ENCODE results near the gene PPFIBP2. TPM values are rescaled to one million over a fixed set of nuclear protein-coding genes. Genes with fewer than 3 reads are reported as not detected.

The PPFIBP2 gene
- polyA plus RNA-seq, 2 donors = 27.4 to 32.1 TPM

GRCh38 chr11:7612056-7612660, 98.4 kb downstream of the PPFIBP2 start:
- Histone ChIP-seq H3K4me1 (ENCODE audit: control insufficient read depth in 2 of 2, insufficient read depth in 2 of 2, low read length in 1 of 2) (peaks cover 0 to 7% of the 10 kb centered on the region in 2 donors), H3K4me3 (ENCODE audit: low read depth in 1 of 2, low read length in 2 of 2) (no peak overlapping the region), H3K27me3 (ENCODE audit: control insufficient read depth in 1 of 2, insufficient read depth in 2 of 2, low read length in 2 of 2) (no peaks in the 10 kb centered on the region), H3K36me3 (ENCODE audit: control insufficient read depth in 2 of 2, insufficient read depth in 2 of 2, low read length in 1 of 2) (peaks cover 0 to 19% of the 10 kb centered on the region in 2 donors), H3K9me3 (ENCODE audit: control insufficient read depth in 2 of 2, insufficient read depth in 1 of 2, low read depth in 1 of 2, low read length in 1 of 2) (no peaks in the 10 kb centered on the region), H3K27ac (ENCODE audit: low read depth in 2 of 2, low read length in 1 of 2) (peak overlapping the region in 1 of 2 donors; percentile 29)
- WGBS, 2 donors = 58 to 73% methylated on average over 7 of the region's 7 CpGs

GRCh38 chr11:7612661-7613393, 99.0 kb downstream of the PPFIBP2 start:
- no peak overlapping the region for H3K4me3 ChIP-seq (ENCODE audit: low read depth in 1 of 2, low read length in 2 of 2)
- H3K27ac ChIP-seq (ENCODE audit: low read depth in 2 of 2, low read length in 1 of 2) = no peak overlapping the region
- WGBS, 2 donors = 44 to 45% methylated on average over 4 of the region's 4 CpGs
- peaks cover 0 to 7% of the 10 kb centered on the region in 2 donors for H3K4me1 ChIP-seq (ENCODE audit: control insufficient read depth in 2 of 2, insufficient read depth in 2 of 2, low read length in 1 of 2)
- H3K27me3 ChIP-seq (ENCODE audit: control insufficient read depth in 1 of 2, insufficient read depth in 2 of 2, low read length in 2 of 2) = no peaks in the 10 kb centered on the region
- peaks cover 0 to 21% of the 10 kb centered on the region in 2 donors for H3K36me3 ChIP-seq (ENCODE audit: control insufficient read depth in 2 of 2, insufficient read depth in 2 of 2, low read length in 1 of 2)
- no peaks in the 10 kb centered on the region for H3K9me3 ChIP-seq (ENCODE audit: control insufficient read depth in 2 of 2, insufficient read depth in 1 of 2, low read depth in 1 of 2, low read length in 1 of 2)

- H3K36me3 ChIP-seq (ENCODE audit: control insufficient read depth in 2 of 2, insufficient read depth in 2 of 2, low read length in 1 of 2) = peaks cover 0 to 21% of the 10 kb centered on the region in 2 donors
- WGBS, 2 donors = 77 to 86% methylated on average over 4 of the region's 4 CpGs
Observed at GRCh38 chr11:7613394-7613720, 99.6 kb downstream of the PPFIBP2 start.

GRCh38 chr11:7614656-7615055, 100.9 kb downstream of the PPFIBP2 start:
- Histone ChIP-seq H3K4me3 (ENCODE audit: low read depth in 1 of 2, low read length in 2 of 2) (no peak overlapping the region), H3K27ac (ENCODE audit: low read depth in 2 of 2, low read length in 1 of 2) (no peak overlapping the region), H3K27me3 (ENCODE audit: control insufficient read depth in 1 of 2, insufficient read depth in 2 of 2, low read length in 2 of 2) (no peaks in the 10 kb centered on the region), H3K4me1 (ENCODE audit: control insufficient read depth in 2 of 2, insufficient read depth in 2 of 2, low read length in 1 of 2) (peaks cover 0 to 6% of the 10 kb centered on the region in 2 donors), H3K9me3 (ENCODE audit: control insufficient read depth in 2 of 2, insufficient read depth in 1 of 2, low read depth in 1 of 2, low read length in 1 of 2) (no peaks in the 10 kb centered on the region), H3K36me3 (ENCODE audit: control insufficient read depth in 2 of 2, insufficient read depth in 2 of 2, low read length in 1 of 2) (peaks cover 0 to 21% of the 10 kb centered on the region in 2 donors)

More at GRCh38 chr11:7613394-7613720, 99.6 kb downstream of the PPFIBP2 start:
- H3K27me3 ChIP-seq (ENCODE audit: control insufficient read depth in 1 of 2, insufficient read depth in 2 of 2, low read length in 2 of 2) = no peaks in the 10 kb centered on the region
- no peak overlapping the region for H3K27ac ChIP-seq (ENCODE audit: low read depth in 2 of 2, low read length in 1 of 2)
- no peaks in the 10 kb centered on the region for H3K9me3 ChIP-seq (ENCODE audit: control insufficient read depth in 2 of 2, insufficient read depth in 1 of 2, low read depth in 1 of 2, low read length in 1 of 2)
- peaks cover 0 to 7% of the 10 kb centered on the region in 2 donors for H3K4me1 ChIP-seq (ENCODE audit: control insufficient read depth in 2 of 2, insufficient read depth in 2 of 2, low read length in 1 of 2)
- no peak overlapping the region for H3K4me3 ChIP-seq (ENCODE audit: low read depth in 1 of 2, low read length in 2 of 2)

GRCh38 chr11:7617032-7617431, 103.2 kb downstream of the PPFIBP2 start:
- no peak overlapping the region for H3K27ac ChIP-seq (ENCODE audit: low read depth in 2 of 2, low read length in 1 of 2)
- no peaks in the 10 kb centered on the region for H3K4me1 ChIP-seq (ENCODE audit: control insufficient read depth in 2 of 2, insufficient read depth in 2 of 2, low read length in 1 of 2)
- WGBS, 2 donors = 87 to 89% methylated on average over 8 of the region's 8 CpGs
- H3K27me3 ChIP-seq (ENCODE audit: control insufficient read depth in 1 of 2, insufficient read depth in 2 of 2, low read length in 2 of 2) = no peaks in the 10 kb centered on the region
- H3K9me3 ChIP-seq (ENCODE audit: control insufficient read depth in 2 of 2, insufficient read depth in 1 of 2, low read depth in 1 of 2, low read length in 1 of 2) = no peaks in the 10 kb centered on the region
- no peak overlapping the region for H3K4me3 ChIP-seq (ENCODE audit: low read depth in 1 of 2, low read length in 2 of 2)
- peaks cover 0 to 12% of the 10 kb centered on the region in 2 donors for H3K36me3 ChIP-seq (ENCODE audit: control insufficient read depth in 2 of 2, insufficient read depth in 2 of 2, low read length in 1 of 2)

GRCh38 chr11:7619322-7619721, 105.5 kb downstream of the PPFIBP2 start:
- no peaks in the 10 kb centered on the region for H3K9me3 ChIP-seq (ENCODE audit: control insufficient read depth in 2 of 2, insufficient read depth in 1 of 2, low read depth in 1 of 2, low read length in 1 of 2)
- WGBS, 2 donors = 86 to 93% methylated on average over 3 of the region's 3 CpGs
- no peaks in the 10 kb centered on the region for H3K27me3 ChIP-seq (ENCODE audit: control insufficient read depth in 1 of 2, insufficient read depth in 2 of 2, low read length in 2 of 2)
- H3K36me3 ChIP-seq (ENCODE audit: control insufficient read depth in 2 of 2, insufficient read depth in 2 of 2, low read length in 1 of 2) = peaks cover 4 to 11% of the 10 kb centered on the region in 2 donors
- H3K4me1 ChIP-seq (ENCODE audit: control insufficient read depth in 2 of 2, insufficient read depth in 2 of 2, low read length in 1 of 2) = no peaks in the 10 kb centered on the region
- H3K27ac ChIP-seq (ENCODE audit: low read depth in 2 of 2, low read length in 1 of 2) = no peak overlapping the region
- H3K4me3 ChIP-seq (ENCODE audit: low read depth in 1 of 2, low read length in 2 of 2) = no peak overlapping the region

GRCh38 chr11:7621090-7621489, 107.3 kb downstream of the PPFIBP2 start:
- H3K27ac ChIP-seq (ENCODE audit: low read depth in 2 of 2, low read length in 1 of 2) = no peak overlapping the region
- H3K9me3 ChIP-seq (ENCODE audit: control insufficient read depth in 2 of 2, insufficient read depth in 1 of 2, low read depth in 1 of 2, low read length in 1 of 2) = no peaks in the 10 kb centered on the region
- WGBS, 2 donors = 72 to 73% methylated on average over 3 of the region's 3 CpGs
- H3K27me3 ChIP-seq (ENCODE audit: control insufficient read depth in 1 of 2, insufficient read depth in 2 of 2, low read length in 2 of 2) = no peaks in the 10 kb centered on the region
- H3K4me1 ChIP-seq (ENCODE audit: control insufficient read depth in 2 of 2, insufficient read depth in 2 of 2, low read length in 1 of 2) = no peaks in the 10 kb centered on the region
- H3K36me3 ChIP-seq (ENCODE audit: control insufficient read depth in 2 of 2, insufficient read depth in 2 of 2, low read length in 1 of 2) = peaks cover 6 to 20% of the 10 kb centered on the region in 2 donors
- no peak overlapping the region for H3K4me3 ChIP-seq (ENCODE audit: low read depth in 1 of 2, low read length in 2 of 2)

- H3K4me1 ChIP-seq (ENCODE audit: control insufficient read depth in 2 of 2, insufficient read depth in 2 of 2, low read length in 1 of 2) = no peaks in the 10 kb centered on the region
- no peaks in the 10 kb centered on the region for H3K9me3 ChIP-seq (ENCODE audit: control insufficient read depth in 2 of 2, insufficient read depth in 1 of 2, low read depth in 1 of 2, low read length in 1 of 2)
- H3K36me3 ChIP-seq (ENCODE audit: control insufficient read depth in 2 of 2, insufficient read depth in 2 of 2, low read length in 1 of 2) = peaks cover 6 to 17% of the 10 kb centered on the region in 2 donors
- H3K4me3 ChIP-seq (ENCODE audit: low read depth in 1 of 2, low read length in 2 of 2) = no peak overlapping the region
- 14 to 18% methylated on average over 1 of the region's 1 CpG for WGBS, 2 donors
- H3K27ac ChIP-seq (ENCODE audit: low read depth in 2 of 2, low read length in 1 of 2) = no peak overlapping the region
- H3K27me3 ChIP-seq (ENCODE audit: control insufficient read depth in 1 of 2, insufficient read depth in 2 of 2, low read length in 2 of 2) = no peaks in the 10 kb centered on the region
Observed at GRCh38 chr11:7621554-7621953, 107.8 kb downstream of the PPFIBP2 start.

GRCh38 chr11:7622721-7623120, 108.9 kb downstream of the PPFIBP2 start:
- H3K36me3 ChIP-seq (ENCODE audit: control insufficient read depth in 2 of 2, insufficient read depth in 2 of 2, low read length in 1 of 2) = peaks cover 10 to 12% of the 10 kb centered on the region in 2 donors
- no peaks in the 10 kb centered on the region for H3K27me3 ChIP-seq (ENCODE audit: control insufficient read depth in 1 of 2, insufficient read depth in 2 of 2, low read length in 2 of 2)
- no peaks in the 10 kb centered on the region for H3K9me3 ChIP-seq (ENCODE audit: control insufficient read depth in 2 of 2, insufficient read depth in 1 of 2, low read depth in 1 of 2, low read length in 1 of 2)
- no peak overlapping the region for H3K27ac ChIP-seq (ENCODE audit: low read depth in 2 of 2, low read length in 1 of 2)
- 71 to 73% methylated on average over 2 of the region's 2 CpGs for WGBS, 2 donors
- no peak overlapping the region for H3K4me3 ChIP-seq (ENCODE audit: low read depth in 1 of 2, low read length in 2 of 2)
- H3K4me1 ChIP-seq (ENCODE audit: control insufficient read depth in 2 of 2, insufficient read depth in 2 of 2, low read length in 1 of 2) = no peaks in the 10 kb centered on the region

- H3K36me3 ChIP-seq (ENCODE audit: control insufficient read depth in 2 of 2, insufficient read depth in 2 of 2, low read length in 1 of 2) = peaks cover 25% of the 10 kb centered on the region in 2 donors
- no peaks in the 10 kb centered on the region for H3K9me3 ChIP-seq (ENCODE audit: control insufficient read depth in 2 of 2, insufficient read depth in 1 of 2, low read depth in 1 of 2, low read length in 1 of 2)
- WGBS, 2 donors = 76 to 83% methylated on average over 3 of the region's 3 CpGs
- H3K27ac ChIP-seq (ENCODE audit: low read depth in 2 of 2, low read length in 1 of 2) = no peak overlapping the region
- no peaks in the 10 kb centered on the region for H3K4me1 ChIP-seq (ENCODE audit: control insufficient read depth in 2 of 2, insufficient read depth in 2 of 2, low read length in 1 of 2)
- no peak overlapping the region for H3K4me3 ChIP-seq (ENCODE audit: low read depth in 1 of 2, low read length in 2 of 2)
- no peaks in the 10 kb centered on the region for H3K27me3 ChIP-seq (ENCODE audit: control insufficient read depth in 1 of 2, insufficient read depth in 2 of 2, low read length in 2 of 2)
Observed at GRCh38 chr11:7628660-7629059, 114.9 kb downstream of the PPFIBP2 start.
